ENCODE measurements around the gene SCGN.

Gene SCGN, protein sequence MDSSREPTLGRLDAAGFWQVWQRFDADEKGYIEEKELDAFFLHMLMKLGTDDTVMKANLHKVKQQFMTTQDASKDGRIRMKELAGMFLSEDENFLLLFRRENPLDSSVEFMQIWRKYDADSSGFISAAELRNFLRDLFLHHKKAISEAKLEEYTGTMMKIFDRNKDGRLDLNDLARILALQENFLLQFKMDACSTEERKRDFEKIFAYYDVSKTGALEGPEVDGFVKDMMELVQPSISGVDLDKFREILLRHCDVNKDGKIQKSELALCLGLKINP

DNA sequence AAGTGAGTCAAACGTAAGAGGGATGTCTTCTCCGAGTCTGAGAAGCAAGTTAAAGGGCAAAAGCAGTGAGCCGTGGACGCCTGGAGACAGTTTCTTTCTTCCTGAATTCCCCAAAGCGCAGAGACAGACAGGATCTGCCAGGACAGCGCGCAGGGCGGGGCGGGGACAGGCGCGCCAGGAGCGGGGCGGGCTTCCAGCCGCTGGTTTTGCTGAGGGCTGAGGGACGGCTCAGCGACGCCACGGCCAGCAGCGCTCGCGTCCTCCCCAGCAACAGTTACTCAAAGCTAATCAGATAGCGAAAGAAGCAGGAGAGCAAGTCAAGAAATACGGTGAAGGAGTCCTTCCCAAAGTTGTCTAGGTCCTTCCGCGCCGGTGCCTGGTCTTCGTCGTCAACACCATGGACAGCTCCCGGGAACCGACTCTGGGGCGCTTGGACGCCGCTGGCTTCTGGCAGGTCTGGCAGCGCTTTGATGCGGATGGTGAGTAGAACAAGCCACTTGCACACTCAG lies at the start of gene SCGN:
TSS of gene SCGN (plus strand) at position 209 of the 509 bp plus-strand sequence. CDS start at position 398, 189 bp downstream.
- peak; percentile 10 for DNase-seq (ENCODE audit: low read depth)

DNA sequence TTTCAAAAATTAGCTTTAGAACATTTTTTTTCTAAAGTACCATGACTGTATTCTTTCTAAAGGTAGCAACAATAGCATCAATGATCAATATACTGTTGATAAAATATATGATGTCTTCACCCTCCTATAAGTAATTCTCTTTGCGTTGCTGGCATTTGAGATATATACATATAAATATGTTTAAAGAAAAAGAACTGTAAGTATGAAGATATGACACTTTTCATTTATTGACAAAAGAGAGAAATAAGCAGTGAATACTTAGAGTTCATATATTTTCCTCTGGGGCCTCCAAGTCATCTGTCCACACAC lies 49.4 kb upstream of the SCGN start:
- no peak for DNase-seq (ENCODE audit: low read depth)

DNA sequence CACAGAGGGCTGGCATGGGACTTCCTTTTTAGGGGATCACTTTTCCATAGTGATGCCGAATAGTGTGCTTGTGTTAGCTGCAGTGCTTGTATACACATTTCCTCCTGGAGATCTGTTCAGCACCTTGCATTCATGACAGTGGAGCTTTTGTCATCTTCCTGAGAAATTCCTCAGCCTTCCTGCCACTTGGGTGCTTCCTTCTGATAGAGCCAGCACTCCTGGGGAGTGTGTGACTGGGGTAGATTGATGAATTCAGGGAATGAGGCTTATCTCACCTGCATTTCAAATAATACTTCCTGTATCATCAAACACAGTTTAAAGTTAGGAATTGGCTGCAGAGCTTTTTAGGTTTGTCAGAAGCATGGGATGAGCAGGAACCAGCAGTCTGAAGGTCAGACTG lies 48.8 kb upstream of the SCGN start:
- no peak for DNase-seq (ENCODE audit: low read depth)

DNA sequence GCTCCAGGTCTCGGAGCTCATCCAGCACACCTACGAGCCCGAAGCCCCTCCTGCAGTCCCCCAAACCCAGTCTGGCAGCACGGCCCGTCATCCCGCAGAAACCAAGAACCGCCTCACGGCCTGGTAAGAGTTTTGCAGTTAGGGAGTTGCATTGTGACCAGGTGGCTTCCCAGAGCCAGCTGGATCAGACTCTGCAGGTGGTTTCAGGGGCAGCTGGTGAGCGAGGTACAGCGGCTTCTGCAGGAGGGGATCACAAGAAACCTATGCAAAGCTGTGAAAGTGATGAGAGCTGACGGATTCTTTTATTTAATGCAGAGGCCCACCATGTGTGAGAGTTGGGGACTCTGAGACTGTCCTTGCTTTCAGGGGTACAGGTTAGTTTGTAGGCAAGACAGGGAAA lies 45.9 kb upstream of the SCGN start:
- no peak for DNase-seq (ENCODE audit: low read depth)

DNA sequence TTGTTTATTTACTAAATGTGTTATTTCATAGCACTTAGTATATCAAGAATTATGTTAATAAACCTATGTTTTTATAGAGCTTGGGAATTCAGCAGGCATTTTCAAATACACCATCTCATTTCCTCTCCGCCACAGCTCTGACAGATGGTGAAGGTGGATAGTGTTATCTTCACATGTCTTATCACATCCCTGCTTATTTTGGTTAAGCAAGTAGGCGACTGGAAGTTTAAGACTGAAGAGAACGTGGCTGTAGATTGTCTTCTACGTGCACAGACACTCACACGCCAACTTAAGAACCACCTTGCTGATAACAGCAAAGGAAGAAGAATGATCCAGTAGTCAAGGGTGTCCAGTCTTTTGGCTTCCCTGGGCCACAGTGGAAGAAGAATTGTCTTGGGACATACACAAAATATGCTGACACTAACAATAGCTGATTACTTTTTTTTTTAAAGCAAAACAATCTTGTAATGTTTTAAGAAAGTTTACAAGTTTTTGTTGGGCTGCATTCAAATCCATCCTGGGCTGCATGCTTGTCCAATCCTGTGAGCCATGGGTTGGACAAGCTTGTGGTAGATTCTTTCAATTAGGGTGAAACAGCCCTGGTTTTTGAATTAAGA lies 43.3 kb upstream of the SCGN start:
- DNase-seq (ENCODE audit: low read depth) = no peak

DNA sequence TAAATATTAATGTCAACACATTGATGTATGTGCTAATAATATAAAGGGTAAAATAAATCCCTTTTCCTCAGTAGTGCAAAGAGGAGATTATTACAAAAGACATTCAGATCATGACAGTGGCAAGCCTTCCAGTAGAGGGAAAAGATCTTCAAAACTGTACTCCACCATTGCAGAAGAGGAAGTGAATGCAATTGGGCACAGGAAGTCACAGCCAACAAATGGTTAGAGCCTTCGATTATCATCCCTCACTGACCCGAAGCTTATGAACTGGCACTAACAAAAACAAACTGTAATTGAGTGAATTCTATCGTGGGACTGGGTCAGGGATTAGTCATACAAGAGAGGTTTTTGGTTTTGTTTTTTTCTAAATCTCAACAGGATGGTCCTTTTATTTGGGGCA lies 39.3 kb upstream of the SCGN start:
- no peak for DNase-seq (ENCODE audit: low read depth)

DNA sequence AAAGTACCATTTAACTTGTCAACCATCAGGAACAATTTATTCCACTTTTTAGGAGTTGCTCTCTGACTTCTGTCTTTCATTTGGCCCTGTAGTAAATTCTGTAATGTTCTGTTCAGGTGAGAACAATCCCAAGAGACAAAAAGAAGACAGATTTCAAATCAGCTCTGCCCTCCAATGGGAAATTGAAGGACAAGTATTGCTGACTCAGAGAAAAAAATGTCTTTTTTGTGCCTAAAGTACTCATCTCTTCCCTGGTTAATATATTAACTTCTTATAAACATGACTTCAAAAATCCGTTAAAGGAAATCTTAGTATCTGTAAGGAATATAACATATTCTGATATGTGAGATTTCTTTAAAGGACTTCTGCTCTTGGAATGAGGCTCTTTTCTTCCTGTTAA lies 38.6 kb upstream of the SCGN start:
- DNase-seq (ENCODE audit: low read depth) = no peak

DNA sequence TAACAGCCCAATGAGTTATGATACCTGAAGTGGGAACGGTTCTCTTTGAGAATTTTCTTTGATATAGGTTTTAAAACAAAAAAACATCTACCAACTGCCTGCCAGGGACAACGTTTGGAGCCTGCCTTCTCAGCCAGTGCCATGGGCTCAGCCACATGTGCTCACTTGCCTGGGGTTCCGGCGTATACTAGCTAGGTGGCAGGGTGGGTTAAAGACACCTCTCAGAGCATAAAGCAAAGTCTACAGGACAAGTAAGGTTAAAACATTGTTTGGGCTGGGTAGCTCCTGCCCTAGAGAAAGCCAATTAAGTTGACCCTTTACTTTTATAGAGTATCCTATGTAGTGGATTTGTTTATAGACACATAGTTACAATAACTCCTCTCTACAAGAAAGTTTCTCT lies 38.0 kb upstream of the SCGN start:
- DNase-seq (ENCODE audit: low read depth) = no peak

DNA sequence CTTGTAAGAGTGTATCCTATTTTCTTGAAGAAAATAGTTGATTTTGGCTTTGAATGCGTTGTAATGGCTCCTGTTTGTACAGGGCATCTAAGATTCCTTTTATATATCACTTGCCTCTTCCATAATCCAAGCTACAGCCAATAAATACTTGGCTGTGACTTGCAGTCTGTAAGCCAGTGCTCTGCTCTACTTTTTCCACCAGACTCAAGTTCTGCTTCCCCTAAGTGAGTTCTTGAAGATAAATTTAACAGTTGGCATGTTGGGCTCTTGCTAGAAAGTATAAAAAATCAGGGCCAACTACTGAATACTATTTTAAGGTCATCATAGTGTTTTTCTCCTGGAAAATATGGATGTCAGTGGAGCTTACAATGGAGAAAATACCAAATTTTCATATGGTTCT lies 36.5 kb upstream of the SCGN start:
- no peak for DNase-seq (ENCODE audit: low read depth)

DNA sequence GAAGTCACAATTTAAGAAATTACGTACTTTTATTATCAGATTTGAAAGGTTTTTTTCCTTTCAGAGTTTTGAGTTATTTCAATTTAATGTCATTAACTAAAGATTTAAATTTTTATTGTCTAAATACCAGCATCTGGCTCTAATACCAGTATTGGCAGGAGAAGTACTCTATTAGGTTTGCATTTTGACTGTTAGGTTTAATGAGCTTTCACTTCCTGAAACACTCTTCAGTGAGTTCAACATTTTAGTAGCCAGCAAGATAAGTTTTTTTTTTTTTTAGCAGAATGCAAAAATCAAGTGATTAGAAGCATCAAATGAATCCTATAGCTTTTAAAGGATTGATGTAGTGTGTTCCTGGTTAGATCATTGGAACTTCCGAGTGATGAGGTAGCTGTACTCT lies 34.0 kb upstream of the SCGN start:
- DNase-seq (ENCODE audit: low read depth) = no peak

DNA sequence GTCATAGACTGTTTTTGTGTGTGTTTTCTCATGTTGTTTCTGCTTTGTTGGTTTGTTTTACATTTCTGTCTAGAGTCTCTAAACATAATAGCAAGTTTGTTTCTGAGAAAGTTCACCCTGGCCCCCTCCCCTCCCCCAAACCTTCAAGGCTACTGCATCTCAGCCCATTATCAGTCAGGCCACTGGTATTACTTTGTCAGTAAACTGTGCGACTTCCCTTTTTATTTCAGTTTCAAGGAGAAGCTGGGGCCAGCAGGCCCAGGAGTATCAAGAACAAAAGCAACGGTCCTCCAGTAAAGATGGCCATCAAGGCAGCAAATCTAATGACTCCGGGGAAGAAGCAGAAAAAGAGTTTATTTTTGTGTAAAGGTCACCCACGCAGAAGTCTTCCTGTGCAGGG lies 32.8 kb upstream of the SCGN start:
- no peak for DNase-seq (ENCODE audit: low read depth)

DNA sequence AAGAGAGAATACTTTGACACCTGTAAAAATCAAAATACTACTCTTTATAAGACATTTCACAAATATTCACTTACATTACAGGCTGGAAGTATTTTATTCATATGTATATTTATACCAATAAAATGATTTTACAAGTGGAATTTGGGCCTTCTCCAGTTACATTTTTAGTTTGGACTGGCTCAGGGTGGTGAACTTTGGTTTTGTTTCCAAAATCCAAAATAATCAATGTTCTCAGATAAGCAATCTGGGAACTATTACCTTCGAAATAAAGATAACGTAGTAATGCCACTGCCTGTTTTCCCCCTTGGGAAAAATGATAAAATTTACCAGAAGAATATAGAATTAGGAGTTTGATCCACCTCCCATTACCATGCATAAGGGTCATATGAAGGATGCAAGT lies 31.6 kb upstream of the SCGN start:
- no peak for DNase-seq (ENCODE audit: low read depth)

DNA sequence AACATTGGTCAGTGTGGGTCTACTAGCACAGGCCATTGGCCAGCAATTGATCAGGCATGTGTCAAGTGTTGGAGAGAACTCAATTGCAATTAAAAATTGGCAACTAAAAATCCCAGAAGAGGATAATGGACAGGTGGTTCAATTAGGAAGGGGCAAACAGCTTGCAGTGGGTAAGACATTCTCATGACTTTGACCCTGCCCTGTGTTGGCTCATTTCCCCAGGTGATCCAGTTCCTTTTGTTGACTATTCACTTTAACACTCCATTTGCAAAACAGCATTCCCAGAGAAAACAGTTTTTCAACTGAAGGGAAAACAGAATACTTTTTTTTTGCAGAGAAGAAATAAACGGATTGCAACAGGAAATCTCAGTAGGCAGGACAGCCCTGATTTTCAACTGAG lies 28.9 kb upstream of the SCGN start:
- no peak for DNase-seq (ENCODE audit: low read depth)

DNA sequence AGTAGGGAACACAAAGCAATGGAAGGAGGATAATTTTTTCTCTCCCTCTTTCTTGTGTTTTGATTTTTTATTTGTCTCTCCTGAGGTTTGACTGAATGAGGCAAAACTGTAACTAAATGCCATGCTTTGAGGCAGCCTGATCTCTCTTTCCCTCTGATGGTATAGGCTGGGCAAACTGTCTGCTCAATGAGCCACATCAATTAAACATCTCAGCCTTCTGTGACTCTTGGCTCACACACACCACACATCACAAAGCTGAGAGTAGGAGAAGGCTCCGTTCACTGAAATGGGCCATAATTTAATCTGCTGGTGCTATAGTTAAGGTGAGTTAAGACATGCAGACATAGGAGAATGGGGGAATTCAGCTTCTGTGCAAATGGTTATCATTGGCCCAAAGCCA lies 28.1 kb upstream of the SCGN start:
- no peak for DNase-seq (ENCODE audit: low read depth)

DNA sequence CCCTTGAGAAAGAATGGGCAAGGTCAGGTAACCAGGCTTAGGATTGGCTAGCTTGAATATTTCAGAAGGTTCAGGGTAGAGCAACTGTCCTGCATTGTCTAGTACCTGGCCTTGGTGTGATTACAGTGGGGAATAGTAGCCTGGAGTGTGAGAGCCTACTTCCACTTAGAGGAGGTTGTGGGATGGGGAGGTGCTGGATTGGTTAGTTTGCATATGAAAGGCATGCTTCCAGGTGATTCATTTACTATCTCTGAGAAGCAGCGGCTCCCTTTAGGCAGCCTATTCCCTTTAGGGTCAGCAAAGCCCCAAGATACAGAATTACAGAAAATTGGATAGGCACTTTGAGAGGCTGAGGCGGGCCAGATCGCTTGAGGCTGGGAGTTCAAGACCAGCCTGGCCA lies 25.0 kb upstream of the SCGN start:
- no peak for DNase-seq (ENCODE audit: low read depth)

DNA sequence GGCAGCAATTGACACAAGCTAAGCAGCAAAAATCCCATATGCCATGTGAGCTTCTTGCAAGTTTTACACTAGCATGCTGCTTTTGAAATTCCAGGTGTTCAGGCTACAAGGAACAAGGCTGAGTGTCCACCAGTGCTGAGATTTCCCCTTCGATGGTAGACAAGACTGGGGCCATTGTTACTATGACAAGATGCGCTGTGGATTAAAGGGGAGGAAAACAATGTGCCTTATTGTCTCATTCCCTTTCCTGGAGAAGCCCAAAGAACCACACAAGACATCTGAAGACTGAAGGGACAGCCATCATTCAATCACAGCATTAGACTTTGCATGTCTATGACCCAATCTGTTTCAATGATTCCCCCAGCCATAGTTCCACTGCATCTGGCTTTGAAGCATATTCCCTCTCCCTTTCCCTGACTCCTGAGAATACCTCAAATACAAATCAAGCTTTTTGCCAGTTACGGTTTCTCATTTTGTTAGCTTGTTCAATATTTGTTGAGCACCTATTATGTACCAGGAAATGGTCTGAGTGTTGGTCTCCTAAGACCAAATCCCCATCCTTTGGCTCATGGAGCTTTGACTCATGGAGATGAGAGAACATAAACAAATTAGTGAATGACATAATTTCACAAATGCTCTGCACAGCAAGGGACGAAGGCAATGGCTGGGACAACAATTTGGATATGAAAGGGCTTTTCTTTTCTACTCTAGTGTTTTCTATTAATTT lies 23.4 kb upstream of the SCGN start:
- no peak for DNase-seq (ENCODE audit: low read depth)

DNA sequence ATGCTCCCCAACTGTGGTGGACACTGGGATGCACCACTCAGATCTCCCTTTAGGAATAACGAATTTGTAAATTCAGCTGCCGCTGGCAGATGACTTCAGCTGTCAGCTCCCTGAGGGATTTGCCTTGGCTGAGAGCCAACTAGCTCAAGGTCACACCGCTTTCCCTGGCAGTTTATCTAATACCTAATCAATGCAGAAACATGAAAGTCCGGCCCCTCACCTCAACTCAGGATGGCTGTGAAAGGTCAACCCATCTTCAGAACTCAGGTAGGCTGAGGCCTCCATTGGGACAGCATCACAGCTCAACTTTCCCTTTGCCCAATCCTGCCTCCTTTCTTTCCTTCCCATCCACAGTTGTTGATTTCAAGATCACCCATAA lies 22.8 kb upstream of the SCGN start:
- no peak for DNase-seq (ENCODE audit: low read depth)

DNA sequence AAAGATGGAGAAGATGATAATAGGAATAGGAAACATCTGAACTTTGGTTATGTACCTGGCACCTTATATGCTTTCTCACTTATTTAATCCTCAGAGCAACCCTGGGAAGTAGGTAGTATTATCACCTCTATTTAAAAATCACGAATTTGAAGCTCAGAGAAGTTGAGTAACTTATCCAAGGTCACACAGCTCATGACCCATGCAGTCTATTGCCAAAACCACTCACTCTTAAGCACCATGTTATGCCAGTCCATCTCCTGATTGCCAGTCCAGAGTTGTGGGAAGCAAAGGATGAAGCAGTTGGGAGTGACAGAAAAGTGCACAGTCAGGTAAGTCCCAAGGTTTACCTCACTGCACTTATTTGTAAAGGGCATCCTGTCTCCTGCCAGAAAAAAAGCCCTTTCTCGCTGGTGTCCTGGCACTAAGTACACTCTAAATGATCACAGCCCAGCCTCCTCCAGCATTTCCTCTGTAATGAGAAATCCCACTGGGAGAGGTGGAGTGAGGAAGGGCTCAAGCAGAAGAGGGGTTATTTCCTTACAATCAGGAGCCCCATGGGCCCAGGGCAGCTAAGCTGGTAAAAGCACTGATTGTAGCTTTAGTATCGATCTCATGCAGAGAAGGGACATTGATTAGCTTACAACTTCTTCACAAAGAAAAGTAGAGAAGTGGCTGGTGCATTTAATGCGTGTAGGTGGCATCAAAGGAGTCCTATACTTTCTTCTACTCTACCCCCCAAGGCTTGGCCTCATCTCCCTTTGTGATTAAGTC lies 21.3 kb upstream of the SCGN start:
- no peak for DNase-seq (ENCODE audit: low read depth)

DNA sequence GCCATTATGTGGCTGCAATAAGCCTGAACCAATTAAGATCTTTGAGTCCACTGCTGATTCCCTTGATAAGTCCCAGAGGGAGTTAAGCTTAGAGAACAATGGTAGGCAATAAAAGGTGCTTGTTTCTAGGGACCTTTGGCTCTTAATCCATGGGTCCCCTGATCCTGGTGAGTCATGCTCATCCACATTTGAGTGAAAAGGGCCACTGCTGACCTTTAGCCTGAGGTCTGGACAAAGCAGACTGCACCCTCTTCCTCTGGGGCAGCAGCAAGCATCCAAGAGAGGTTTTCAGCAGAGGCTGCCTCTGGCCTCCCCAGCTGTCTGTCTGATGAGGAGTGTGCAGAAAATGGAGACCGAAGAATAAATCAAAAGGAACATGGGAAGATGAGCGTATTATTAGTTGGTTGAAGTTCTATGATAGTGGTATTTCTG lies 16.1 kb upstream of the SCGN start:
- no peak for DNase-seq (ENCODE audit: low read depth)

DNA sequence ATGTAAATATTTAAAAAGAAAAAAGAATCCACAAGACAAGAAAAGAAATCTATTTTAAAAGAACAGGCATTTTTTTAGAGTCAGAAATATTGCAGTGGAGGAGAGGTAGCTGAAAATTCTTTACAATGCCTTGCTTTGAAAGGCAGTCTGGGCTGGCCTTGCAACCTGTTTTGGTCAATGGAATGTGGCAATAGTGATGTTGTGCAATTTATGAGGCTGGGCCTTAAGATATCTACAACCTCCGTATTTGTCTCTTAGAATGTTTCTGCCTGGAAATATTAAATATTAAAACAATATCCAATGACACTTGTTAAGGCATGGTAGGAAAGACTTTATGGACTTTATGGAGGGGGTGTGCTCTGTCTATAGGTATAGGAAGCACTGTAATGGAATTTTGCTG lies 14.8 kb upstream of the SCGN start:
- DNase-seq (ENCODE audit: low read depth) = no peak

DNA sequence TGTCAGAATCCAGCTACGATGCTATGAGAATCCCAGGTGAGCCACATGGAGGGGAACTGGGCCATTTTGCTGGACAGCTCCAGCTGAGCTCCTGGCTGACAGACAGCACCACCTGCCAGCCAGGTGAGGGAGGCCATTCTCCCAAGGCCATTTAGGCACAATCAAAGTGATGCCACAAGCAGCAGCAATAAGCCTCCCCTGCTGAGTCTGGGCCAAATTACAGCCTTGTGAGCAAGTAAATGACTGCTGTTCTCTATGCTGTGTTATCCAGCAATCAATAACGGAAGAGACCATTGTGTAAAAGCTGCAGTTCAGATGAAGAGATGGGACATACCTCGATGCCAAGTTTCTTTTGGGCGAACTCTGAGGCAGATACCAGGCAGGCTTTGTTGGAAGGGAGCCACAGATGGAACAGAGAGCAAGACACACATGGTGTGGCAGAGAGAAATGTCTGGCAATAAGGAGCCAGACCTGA lies 14.0 kb upstream of the SCGN start:
- no peak for DNase-seq (ENCODE audit: low read depth)

DNA sequence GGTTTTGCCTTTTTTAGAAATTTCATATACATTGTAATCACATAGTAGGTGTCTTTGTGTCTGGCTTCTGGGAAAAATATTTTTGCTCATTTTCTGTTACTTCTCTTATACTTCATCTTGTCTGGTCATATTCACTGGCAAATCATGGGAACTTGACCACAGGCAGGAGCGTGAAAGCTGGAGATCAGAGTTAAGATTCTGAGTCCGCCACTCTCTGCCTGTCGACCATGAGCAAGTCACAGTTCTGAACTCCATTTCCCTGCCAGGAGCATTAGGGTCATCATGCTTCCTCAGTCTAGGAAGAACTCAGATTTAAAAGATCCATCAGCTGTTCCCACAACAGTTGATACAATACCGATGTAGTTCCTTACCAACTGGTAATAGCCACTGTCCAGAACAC lies 12.4 kb upstream of the SCGN start:
- no peak for DNase-seq (ENCODE audit: low read depth)

DNA sequence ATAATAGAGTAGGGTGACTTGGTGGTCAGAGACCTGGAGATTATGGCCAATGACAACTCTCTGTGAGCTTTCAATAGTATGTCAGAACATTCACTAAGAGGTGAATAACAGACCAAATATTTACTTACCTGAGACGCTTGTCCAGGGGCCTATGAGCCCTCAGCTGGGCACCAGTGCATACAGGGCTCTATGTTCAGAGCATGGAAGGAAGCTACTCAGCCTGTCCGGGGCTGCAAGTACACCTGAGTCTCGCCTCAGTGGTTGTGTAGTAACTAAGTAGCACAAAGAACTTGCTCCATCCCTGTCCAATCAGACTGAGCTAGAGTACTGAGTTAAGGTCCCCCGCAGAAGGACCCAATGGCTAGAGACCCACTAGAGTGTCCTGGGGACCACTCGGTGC lies 11.6 kb upstream of the SCGN start:
- no peak for DNase-seq (ENCODE audit: low read depth)
